Stimulated activated CD4-positive, alpha-beta T cell treated with anti-CD3 and anti-CD28 coated beads, Interleukin-15, amount 100 ng/mL, for 1 hour (primary cell): Measurements from ENCODE around the gene CADM2.

Experiments used
- DNase-seq, 2 donors: peaks; one replicate each; pipeline ENCODE4 v3.0.0-alpha.2; 2020; ENCODE audit warnings: low read depth in 1 of 2, low spot score in 1 of 2

Gene CADM2

GRCh38 chr3:85182975-85183752 lies 224.4 kb downstream of the CADM2 start:
- no peak for DNase-seq

DNA sequence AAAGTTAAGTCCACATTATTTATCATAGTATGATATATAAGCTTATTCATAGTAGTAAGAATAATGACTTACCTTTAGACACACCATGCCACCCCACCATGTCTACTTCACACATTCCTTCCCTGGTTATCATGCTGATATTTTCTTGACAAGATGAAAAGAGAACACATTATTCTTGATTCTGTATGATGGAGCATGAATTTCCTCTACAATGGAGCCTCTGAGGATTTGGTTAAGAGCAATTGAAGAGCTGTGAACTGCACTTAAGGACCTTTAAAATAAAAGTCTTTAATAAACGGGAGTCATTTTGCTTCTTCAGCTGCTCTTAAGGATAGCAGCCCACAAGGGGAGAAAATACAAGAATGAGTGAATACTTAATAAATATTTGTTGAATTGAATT lies 226.7 kb downstream of the CADM2 start:
- DNase-seq, result no peak

GRCh38 chr3:85189731-85190130 lies 230.9 kb downstream of the CADM2 start:
- no peak for DNase-seq

- no peak for DNase-seq
These were observed 234.8 kb downstream of the CADM2 start for GRCh38 chr3:85193565-85193964.

- DNase-seq, result no peak
These were observed 249.9 kb downstream of the CADM2 start for GRCh38 chr3:85208650-85209049.

DNA sequence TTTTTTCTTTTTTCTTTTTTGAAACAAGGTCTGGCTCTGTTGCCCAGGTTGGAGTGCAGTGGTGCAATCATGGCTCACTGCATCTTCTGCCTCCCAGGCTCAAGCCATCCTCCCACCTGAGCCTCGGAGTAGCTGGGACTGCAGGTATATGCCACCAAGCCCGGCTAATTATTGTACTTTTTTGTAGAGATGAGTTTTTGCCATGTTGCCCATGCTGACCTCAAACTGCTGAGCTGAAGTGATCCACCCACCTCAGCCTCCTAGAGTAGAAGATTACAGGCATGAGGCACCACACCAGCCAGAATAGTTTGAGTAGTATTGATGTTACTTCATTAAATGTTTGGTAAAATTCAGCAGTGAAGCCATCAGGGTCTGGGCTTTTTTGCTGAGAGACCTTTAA lies 251.8 kb downstream of the CADM2 start:
- no peak for DNase-seq

DNA sequence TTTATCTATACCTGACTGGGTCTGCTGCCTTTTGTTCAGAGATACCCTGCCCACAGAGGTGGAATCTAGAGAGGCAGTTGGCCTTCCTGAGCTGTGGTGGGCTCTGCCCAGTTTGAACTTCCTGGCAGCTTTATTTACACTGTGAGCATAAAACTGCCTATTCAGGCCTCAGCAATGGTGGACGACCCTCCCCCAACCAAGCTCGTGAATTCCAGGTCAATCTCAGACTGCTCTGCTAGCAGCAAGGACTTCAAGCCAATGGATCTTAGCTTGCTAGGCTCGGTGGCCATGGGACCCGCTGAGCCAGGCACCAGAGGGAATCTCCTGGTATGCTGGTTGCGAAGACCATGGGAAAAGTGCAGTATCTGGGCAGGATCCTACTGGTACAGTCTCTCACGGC lies 270.2 kb downstream of the CADM2 start:
- no peak for DNase-seq

DNA sequence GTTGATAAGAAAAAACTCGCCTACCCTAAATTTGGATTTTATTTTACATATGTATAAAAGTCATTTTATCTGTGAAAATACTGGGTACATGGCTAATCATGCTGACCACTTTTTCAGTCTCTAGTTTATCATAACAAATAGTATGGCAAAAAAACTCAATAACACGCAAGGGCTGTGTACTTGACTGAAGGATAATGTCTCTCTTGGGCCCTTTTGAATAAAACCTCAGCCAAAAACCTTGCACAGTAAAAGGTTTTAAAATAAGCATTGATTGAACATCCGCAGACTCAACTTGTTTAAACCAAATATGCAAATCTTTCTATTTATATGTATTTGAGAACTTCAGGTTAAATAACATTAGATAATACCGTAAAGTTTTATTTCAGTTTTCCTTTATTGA lies 285.3 kb downstream of the CADM2 start:
- DNase-seq, result no peak

GRCh38 chr3:85244519-85244918 lies 285.7 kb downstream of the CADM2 start:
- no peak for DNase-seq

GRCh38 chr3:85251766-85252165 lies 293.0 kb downstream of the CADM2 start:
- no peak for DNase-seq

GRCh38 chr3:85252686-85253085 lies 293.9 kb downstream of the CADM2 start:
- no peak for DNase-seq

DNA sequence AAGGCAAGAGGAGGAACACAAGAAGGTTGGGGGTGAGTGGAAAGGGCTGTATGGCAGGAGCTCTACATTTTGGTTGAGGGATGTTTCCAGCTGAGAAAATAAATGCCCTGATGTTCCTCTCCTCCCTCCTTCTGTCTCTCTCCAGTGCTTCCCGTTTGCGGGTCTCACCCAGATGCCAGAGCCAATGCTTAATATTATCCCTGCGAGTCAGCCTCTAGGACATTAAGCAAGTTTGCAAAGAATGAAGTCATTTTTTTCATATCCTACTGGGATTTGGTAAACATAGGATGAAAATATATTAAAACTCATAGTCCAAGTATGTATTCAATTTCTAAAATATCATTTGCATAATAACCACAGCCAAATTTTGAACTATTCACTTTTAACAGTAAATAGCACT lies 295.9 kb downstream of the CADM2 start:
- no peak for DNase-seq

DNA sequence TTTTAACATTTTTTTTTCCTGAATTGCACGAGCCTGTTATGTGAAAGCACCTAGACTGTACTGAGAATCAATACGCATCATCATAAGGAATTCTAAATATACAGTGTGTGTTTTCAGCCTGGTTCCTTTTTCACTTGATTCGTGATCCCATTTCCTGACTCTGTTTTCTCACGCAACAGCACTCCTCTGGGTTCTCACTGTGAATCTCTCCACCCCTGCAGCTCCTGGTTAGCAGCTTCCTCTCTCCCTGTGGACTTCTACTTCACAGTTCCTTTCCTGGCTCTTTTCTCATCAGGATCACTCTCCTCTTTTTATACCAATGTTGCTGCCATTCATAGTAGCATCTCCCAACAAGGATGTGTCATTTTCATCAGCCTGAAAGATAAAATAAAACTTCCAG lies 297.2 kb downstream of the CADM2 start:
- DNase-seq, result no peak

DNA sequence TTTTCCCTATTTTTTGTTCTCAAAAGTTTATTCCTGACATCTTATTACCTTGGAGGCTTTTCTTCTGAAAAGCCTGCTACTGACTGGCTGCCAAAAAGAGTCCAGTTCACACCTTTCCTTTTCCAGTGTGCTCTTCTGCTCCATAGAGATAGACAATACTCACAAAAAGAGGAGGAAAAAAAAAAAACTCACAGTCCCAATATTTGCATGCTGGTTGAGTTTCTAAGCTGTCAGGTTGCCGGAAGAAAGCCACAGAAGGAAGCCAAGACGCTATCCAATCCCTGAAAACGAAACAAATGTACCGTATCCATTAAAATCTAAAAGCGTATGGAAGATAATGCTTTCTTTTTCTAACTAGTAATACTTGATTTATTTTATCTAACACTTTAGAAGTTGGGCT lies 299.5 kb downstream of the CADM2 start:
- no peak for DNase-seq

DNA sequence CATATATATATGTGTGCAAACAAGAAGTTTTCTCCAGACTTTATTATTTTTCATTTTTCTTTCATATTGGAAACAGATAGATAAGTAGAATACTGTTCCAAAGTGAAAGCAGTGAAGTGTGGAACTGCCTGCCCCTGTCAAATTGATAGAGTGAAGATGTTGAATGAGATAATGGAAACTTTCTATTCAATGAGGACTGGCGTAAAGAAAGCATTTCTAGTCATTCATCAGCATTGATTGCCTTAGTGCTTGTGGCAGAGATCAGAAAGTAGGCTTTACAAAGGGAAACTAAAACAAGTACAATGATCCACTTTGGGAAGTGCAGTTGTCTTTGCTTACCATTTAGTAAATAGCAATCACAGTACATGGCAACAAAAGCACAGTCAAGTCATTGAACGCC lies 300.0 kb downstream of the CADM2 start:
- DNase-seq, result no peak

GRCh38 chr3:85259748-85260147 lies 301.0 kb downstream of the CADM2 start:
- no peak for DNase-seq

DNA sequence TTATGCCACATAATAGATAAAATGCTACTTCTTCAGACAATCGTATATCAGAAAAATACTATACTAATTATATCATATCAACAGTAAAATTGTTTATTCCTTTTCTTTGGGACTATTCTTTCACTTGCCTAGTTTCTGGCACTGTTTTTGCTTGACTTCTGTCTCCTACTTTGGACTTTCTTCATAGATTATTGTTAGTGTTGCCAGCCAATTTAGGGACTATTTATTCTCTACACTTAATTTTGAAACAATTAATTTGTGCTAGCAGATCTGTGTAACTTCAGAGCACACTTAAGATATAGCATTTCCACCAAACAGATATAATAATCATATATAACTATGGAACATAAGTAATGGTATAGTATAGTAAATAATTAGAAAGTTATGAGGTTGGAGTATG lies 305.6 kb downstream of the CADM2 start:
- no peak for DNase-seq

GRCh38 chr3:85270488-85270887 lies 311.7 kb downstream of the CADM2 start:
- DNase-seq, result no peak

- no peak for DNase-seq
These were observed 313.1 kb downstream of the CADM2 start for GRCh38 chr3:85271911-85272310.

GRCh38 chr3:85288257-85288656 lies 329.5 kb downstream of the CADM2 start:
- no peak for DNase-seq

DNA sequence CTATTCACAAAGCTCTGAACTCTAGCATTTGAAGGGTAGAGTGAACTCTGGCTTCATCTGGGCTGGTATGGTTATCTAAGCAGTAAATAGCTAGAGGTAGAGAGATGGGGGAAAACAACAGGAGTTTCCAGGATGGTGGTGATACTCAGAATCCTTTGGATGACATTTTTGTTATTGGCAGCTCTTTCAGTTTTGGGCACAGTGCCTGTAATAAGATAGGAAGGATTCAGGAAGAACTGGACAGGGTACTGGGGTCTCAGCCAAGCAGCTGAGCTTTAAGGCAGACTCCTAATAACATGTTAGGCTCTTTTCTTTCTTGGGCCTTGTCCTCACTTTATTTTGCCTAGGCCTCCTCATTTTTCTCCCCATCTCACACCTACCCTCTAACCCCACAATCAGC lies 338.5 kb downstream of the CADM2 start:
- DNase-seq, result no peak

DNA sequence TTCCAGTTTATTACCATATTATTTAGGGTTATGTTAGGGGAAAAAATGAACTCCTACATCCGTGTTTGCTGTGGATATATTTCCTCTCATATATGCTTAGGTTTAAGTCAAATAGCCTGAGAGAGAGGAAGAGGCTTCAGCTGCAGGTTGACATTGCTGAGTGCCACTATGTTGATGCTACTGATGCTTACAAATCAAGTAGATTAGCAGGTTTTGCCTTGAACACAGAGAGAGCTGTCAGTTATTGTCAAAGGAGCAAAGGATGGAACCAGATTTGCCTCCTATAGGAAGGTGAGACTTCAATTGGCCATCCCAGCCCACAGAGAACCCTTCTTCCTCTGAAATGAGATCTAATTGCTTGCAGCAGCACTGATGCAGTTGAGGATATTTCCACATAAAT lies 339.2 kb downstream of the CADM2 start:
- no peak for DNase-seq

DNA sequence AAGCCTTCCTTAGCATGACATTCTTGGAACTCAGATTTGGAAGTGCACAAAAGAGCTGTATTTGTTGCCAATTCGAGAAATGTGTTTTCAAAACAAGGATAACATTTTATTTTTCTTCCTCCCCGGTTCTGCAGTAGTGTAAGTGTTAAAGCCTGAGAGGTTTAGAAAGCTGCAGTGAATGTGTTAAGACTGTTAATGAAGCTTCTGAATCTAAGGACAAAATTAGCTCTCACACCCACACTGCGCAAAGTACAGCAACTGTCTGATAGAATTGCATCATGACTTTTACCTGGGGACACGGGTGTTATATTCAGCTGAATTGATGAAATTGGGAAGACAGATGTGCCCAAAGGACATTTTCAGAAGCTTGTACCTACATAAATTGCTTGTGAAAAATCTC lies 344.4 kb downstream of the CADM2 start:
- no peak for DNase-seq
